Epidermal melanocyte (primary cell): ENCODE data around the gene LYPD6B.

Experiments used
- DNase-seq: peaks from one replicate; pipeline ENCODE4 v3.0.0; 2011; ENCODE audit warnings: low spot score; ENCODE audit not compliant: insufficient read length

The LYPD6B gene

GRCh38 chr2:149112068-149112467 is 73.6 kb downstream of the LYPD6B start:
- no peak for DNase-seq

- DNase-seq, result no peak
Measured at GRCh38 chr2:149112713-149113112, 74.2 kb downstream of the LYPD6B start.

- DNase-seq, result no peak
Measured at GRCh38 chr2:149115781-149116180, 77.3 kb downstream of the LYPD6B start.

GRCh38 chr2:149119368-149119767 is 80.9 kb downstream of the LYPD6B start:
- no peak for DNase-seq

- no peak for DNase-seq
Measured at GRCh38 chr2:149122516-149122915, 84.0 kb downstream of the LYPD6B start.

GRCh38 chr2:149125031-149125725 is 86.7 kb downstream of the LYPD6B start:
- no peak for DNase-seq

- DNase-seq, result no peak
Measured at GRCh38 chr2:149129433-149129832, 90.9 kb downstream of the LYPD6B start.

- DNase-seq, result no peak
Measured at GRCh38 chr2:149132339-149132738, 93.8 kb downstream of the LYPD6B start.

GRCh38 chr2:149132901-149133300 is 94.4 kb downstream of the LYPD6B start:
- no peak for DNase-seq

GRCh38 chr2:149134335-149134923 is 95.9 kb downstream of the LYPD6B start:
- no peak for DNase-seq

GRCh38 chr2:149136111-149136510 is 97.6 kb downstream of the LYPD6B start:
- no peak for DNase-seq

GRCh38 chr2:149141046-149141445 is 102.5 kb downstream of the LYPD6B start:
- DNase-seq, result no peak

GRCh38 chr2:149143734-149144133 is 105.2 kb downstream of the LYPD6B start:
- no peak for DNase-seq

- no peak for DNase-seq
Measured at GRCh38 chr2:149145314-149146295, 107.1 kb downstream of the LYPD6B start.

- no peak for DNase-seq
Measured at GRCh38 chr2:149146876-149147275, 108.4 kb downstream of the LYPD6B start.

GRCh38 chr2:149148194-149149006 is 109.9 kb downstream of the LYPD6B start:
- DNase-seq, result no peak

GRCh38 chr2:149149007-149149297 is 110.5 kb downstream of the LYPD6B start:
- no peak for DNase-seq

- DNase-seq, result no peak
Measured at GRCh38 chr2:149152469-149152953, 114.0 kb downstream of the LYPD6B start.

GRCh38 chr2:149155196-149155969 is 116.9 kb downstream of the LYPD6B start:
- DNase-seq, result no peak

GRCh38 chr2:149155988-149156387 is 117.5 kb downstream of the LYPD6B start:
- no peak for DNase-seq
